Uterus (tissue), 4 donors: ENCODE data around the gene DNAJB1. TPM values are rescaled to one million over a fixed set of nuclear protein-coding genes. Genes with fewer than 3 reads are reported as not detected.
A peak's percentile ranks its signal among the peaks of the same experiment; 100 is the strongest.

ENCODE experiments used
- DNase-seq, 2 donors: peaks; one replicate each; pipeline ENCODE4 v3.0.0-alpha.2; 2019 to 2020
- H3K27ac ChIP-seq, 2 donors: fragments of 200-600 bp; sonication (generic); 1 replicate in 1 of 2; 2 replicates in 1 of 2; pipeline ENCODE4 v1.5.1; 2016 to 2018
- H3K27me3 ChIP-seq, 2 donors: fragments of 200-600 bp; sonication (generic); one replicate each; pipeline ENCODE4 v1.5.1; 2018 to 2019; ENCODE audit warnings: control low read depth in 1 of 2
- H3K36me3 ChIP-seq, 2 donors: fragments of 200-600 bp; sonication (generic); one replicate each; pipeline ENCODE4 v1.5.1; 2019; ENCODE audit warnings: control low read depth in 1 of 2
- H3K4me1 ChIP-seq, 2 donors: fragments of 200-600 bp; sonication (generic); one replicate each; pipeline ENCODE4 v1.5.1; 2018 to 2019; ENCODE audit warnings: control low read depth in 1 of 2
- H3K4me3 ChIP-seq, 2 donors: fragments of 200-600 bp; sonication (generic); 1 replicate in 1 of 2; 2 replicates in 1 of 2; pipeline ENCODE4 v1.5.1; 2018 to 2019; ENCODE audit warnings: mild to moderate bottlenecking in 1 of 2
- H3K9me3 ChIP-seq, 2 donors: fragments of 200-600 bp; sonication (generic); one replicate each; pipeline ENCODE4 v1.5.1; 2019; ENCODE audit warnings: control low read depth in 1 of 2
- POLR2A ChIP-seq, 2 donors: fragments of 450-650 bp; IDR thresholded peaks; one replicate each; pipeline ENCODE4 v1.6.1; 2016; ENCODE audit warnings: antibody characterized with exemption in 2 of 2, mild to moderate bottlenecking in 1 of 2, moderate library complexity in 1 of 2
- intact Hi-C: fragments of 100-400 bp; cut with DNase I; formaldehyde crosslinking; loops from one replicate; pipeline ENCODE4 v1.15.1; 2023; ENCODE audit warnings: low total_unique reads
- total RNA-seq, 4 donors: library from RNA; depleted of rRNA in 3 of 4; stranded (reverse); fragments of >200 nt in 3 of 4; gene quantifications; one replicate each; pipeline versions ENCODE4 v1.1.0 to v1.2.4, GENCODE V29; 2014 to 2023
- TF ChIP-seq, protein P1 (sequence below), 4 experiments: fragments of 200-600 bp in 2 of 4; fragments of 450-650 bp in 2 of 4; sonication (generic) in 2 of 4; IDR thresholded peaks; one replicate each; pipeline ENCODE4 v1.5.1; 2016 to 2019; ENCODE audit warnings: antibody characterized with exemption in 4 of 4, mild to moderate bottlenecking in 2 of 4, moderate library complexity in 1 of 4
- donor health status: DM: yes; HTN: yes; CAD: no.

DNAJB1 gene
- total RNA-seq, 4 donors from 2014 or later: 10.2 to 66.9 (median 40.6) TPM

DNA sequence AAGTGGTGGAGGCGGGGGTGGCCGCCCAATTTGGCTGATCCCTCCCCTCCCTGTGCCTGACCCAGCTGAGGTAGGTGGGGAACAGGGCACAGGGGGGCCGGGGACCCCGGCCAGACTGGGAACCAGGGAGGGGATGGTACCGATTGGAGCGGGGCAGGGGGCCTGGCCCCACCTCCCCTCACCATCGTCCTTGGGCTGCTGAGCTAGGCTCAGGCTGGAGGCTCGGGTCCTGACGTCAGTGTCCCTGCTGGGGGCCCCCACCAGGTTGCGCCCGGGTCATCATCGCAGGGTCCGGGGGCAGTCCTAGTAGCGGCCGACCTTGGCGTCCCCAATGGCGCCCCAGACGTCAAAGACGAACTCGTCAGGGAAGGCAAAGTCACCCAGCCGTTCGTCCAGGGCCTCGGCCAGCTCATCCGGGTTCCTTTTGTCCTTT lies 40.1 kb downstream of the DNAJB1 start:
- peaks cover 0 to 3% of the 10 kb centered on the region in 2 donors for H3K27me3 ChIP-seq
- peaks cover 0 to 5% of the 10 kb centered on the region in 2 donors for H3K4me1 ChIP-seq
- TF ChIP-seq, protein P1, sequence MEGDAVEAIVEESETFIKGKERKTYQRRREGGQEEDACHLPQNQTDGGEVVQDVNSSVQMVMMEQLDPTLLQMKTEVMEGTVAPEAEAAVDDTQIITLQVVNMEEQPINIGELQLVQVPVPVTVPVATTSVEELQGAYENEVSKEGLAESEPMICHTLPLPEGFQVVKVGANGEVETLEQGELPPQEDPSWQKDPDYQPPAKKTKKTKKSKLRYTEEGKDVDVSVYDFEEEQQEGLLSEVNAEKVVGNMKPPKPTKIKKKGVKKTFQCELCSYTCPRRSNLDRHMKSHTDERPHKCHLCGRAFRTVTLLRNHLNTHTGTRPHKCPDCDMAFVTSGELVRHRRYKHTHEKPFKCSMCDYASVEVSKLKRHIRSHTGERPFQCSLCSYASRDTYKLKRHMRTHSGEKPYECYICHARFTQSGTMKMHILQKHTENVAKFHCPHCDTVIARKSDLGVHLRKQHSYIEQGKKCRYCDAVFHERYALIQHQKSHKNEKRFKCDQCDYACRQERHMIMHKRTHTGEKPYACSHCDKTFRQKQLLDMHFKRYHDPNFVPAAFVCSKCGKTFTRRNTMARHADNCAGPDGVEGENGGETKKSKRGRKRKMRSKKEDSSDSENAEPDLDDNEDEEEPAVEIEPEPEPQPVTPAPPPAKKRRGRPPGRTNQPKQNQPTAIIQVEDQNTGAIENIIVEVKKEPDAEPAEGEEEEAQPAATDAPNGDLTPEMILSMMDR (IDR thresholded peaks at IDR 0.05): no peak
- no peak for TF ChIP-seq POLR2A (IDR thresholded peaks at IDR 0.05)
- intact Hi-C loops: no loop called here
- no peaks in the 10 kb centered on the region for H3K9me3 ChIP-seq
- no peaks in the 10 kb centered on the region for H3K36me3 ChIP-seq
- peak overlapping the region in 1 of 2 donors; percentile 9 for H3K27ac ChIP-seq
- DNase-seq: no peak
- H3K4me3 ChIP-seq: no peak overlapping the region

- TF ChIP-seq, protein P1 (IDR thresholded peaks at IDR 0.05): no peak
- TF ChIP-seq POLR2A (IDR thresholded peaks at IDR 0.05): no peak
- no peak for DNase-seq
- Histone ChIP-seq H3K36me3 (no peaks in the 10 kb centered on the region), H3K27me3 (peaks cover 0 to 5% of the 10 kb centered on the region in 2 donors), H3K27ac (peak overlapping the region; percentile 17 to 37), H3K9me3 (no peaks in the 10 kb centered on the region), H3K4me1 (peaks cover 0 to 7% of the 10 kb centered on the region in 2 donors), H3K4me3 (no peak overlapping the region)
- intact Hi-C loops: no loop called here
These were observed 40.6 kb downstream of the DNAJB1 start for GRCh38 chr19:14477418-14478112.

DNA sequence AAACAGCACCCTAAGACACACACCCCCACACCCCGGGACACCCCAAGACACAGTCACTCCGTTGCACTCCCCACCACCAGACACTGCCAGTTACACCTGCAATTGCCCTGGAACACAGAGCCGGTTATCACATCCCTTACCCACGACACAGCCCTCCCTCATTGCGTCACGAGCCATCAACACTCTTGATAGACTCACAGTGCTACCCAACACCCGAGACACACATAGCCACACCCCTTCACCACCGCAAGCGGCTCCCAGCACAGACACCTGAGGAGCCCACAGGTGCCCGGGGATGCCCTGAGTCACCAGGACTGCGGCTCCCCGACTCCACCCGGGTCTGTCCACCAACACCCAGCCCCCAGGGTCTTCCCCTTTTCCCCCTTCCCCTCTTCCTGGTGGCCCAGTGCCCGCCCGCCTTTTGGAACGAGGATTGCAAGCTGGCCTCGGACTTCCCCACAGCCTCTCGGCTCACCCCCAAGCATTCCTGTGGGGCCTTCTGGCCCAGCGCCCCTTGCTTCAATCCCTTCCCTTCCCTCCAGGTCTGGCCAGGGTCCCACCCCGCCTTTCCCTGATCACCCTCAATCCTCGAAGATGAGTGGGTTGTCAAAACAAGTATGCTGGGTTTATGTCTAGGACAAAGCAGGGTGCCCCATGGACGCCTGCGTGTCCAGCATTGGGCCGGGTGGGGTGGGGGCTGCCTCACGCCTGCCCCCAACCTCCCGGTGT lies 41.4 kb downstream of the DNAJB1 start:
- TF ChIP-seq, protein P1 (IDR thresholded peaks at IDR 0.05): no peak
- TF ChIP-seq POLR2A (IDR thresholded peaks at IDR 0.05): no peak
- intact Hi-C loops: no loop called here
- H3K27me3 ChIP-seq: peaks cover 0 to 8% of the 10 kb centered on the region in 2 donors
- DNase-seq: peak in 1 of 2 donors; percentile 47
- no peaks in the 10 kb centered on the region for H3K9me3 ChIP-seq
- peak overlapping the region; percentile 17 to 37 for H3K27ac ChIP-seq
- peaks cover 0 to 14% of the 10 kb centered on the region in 2 donors for H3K4me1 ChIP-seq
- H3K36me3 ChIP-seq: no peaks in the 10 kb centered on the region
- no peak overlapping the region for H3K4me3 ChIP-seq

DNA sequence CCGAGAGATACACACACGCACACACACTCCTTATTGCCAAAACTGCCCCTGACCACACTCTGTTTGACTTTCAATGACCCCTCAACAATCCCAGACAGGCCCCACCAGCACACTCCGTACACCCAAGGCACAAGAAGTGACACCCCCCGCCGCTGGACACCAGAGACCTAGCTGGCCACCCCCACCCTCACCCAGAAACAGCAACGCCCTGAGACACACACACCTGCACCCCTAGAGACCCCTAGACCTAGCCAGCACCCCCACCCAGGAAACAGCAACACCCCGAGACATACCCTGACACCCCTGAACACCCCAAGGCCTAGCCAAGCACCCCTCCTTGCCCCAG lies 41.9 kb downstream of the DNAJB1 start:
- Histone ChIP-seq H3K27ac (no peak overlapping the region), H3K36me3 (no peaks in the 10 kb centered on the region), H3K27me3 (peaks cover 0 to 8% of the 10 kb centered on the region in 2 donors), H3K4me3 (no peak overlapping the region), H3K9me3 (no peaks in the 10 kb centered on the region), H3K4me1 (peaks cover 0 to 14% of the 10 kb centered on the region in 2 donors)
- no peak for DNase-seq
- TF ChIP-seq, protein P1 (IDR thresholded peaks at IDR 0.05): no peak
- no peak for TF ChIP-seq POLR2A (IDR thresholded peaks at IDR 0.05)
- intact Hi-C loops: no loop called here
